ENCODE results near the gene FIGNL1. TPM values are rescaled to one million over a fixed set of nuclear protein-coding genes. Genes with fewer than 3 reads are reported as not detected.

The FIGNL1 gene
- total RNA-seq, 2 donors from 2014 or later = 7.2 to 14.3 TPM

- 80% methylated on average over 3 of the region's 3 CpGs for WGBS
- intact Hi-C loops (cut with DNase I) = no loop called here
- H3K36me3 ChIP-seq = no peaks in the 10 kb centered on the region
Observed at GRCh38 chr7:50495746-50496145, 45.6 kb upstream of the FIGNL1 start.

GRCh38 chr7:50492770-50493519, 42.8 kb upstream of the FIGNL1 start:
- H3K27me3 ChIP-seq (replicated peaks; ENCODE audit: insufficient read depth) = no peaks in the 10 kb centered on the region
- TF ChIP-seq POLR2A (IDR thresholded peaks at IDR 0.05) = no peak
- no peak for TF ChIP-seq CTCF (IDR thresholded peaks at IDR 0.05)
- TF ChIP-seq POLR2AphosphoS5 (IDR thresholded peaks at IDR 0.05) = no peak
- intact Hi-C loops (cut with DNase I) = no loop called here
- H3K27ac ChIP-seq = no peak overlapping the region
- H3K9me3 ChIP-seq = no peaks in the 10 kb centered on the region
- 91% methylated on average over 30 of the region's 30 CpGs for WGBS
- no peak overlapping the region for H3K4me3 ChIP-seq
- DNase-seq (ENCODE audit: low spot score) = no peak
- H3K36me3 ChIP-seq = no peaks in the 10 kb centered on the region
- H3K4me1 ChIP-seq (replicated peaks) = no peaks in the 10 kb centered on the region

More at GRCh38 chr7:50495746-50496145, 45.6 kb upstream of the FIGNL1 start:
- no peaks in the 10 kb centered on the region for H3K27me3 ChIP-seq (replicated peaks; ENCODE audit: insufficient read depth)
- H3K9me3 ChIP-seq = no peaks in the 10 kb centered on the region
- TF ChIP-seq CTCF (IDR thresholded peaks at IDR 0.05) (no peak), POLR2AphosphoS5 (IDR thresholded peaks at IDR 0.05) (no peak), POLR2A (IDR thresholded peaks at IDR 0.05) (no peak)
- DNase-seq (ENCODE audit: low spot score) = no peak
- H3K4me3 ChIP-seq = no peak overlapping the region
- no peak overlapping the region for H3K27ac ChIP-seq
- no peaks in the 10 kb centered on the region for H3K4me1 ChIP-seq (replicated peaks)

GRCh38 chr7:50491943-50492342, 41.8 kb upstream of the FIGNL1 start:
- whole genome bisulfite sequencing = 92% methylated on average over 1 of the region's 1 CpG
- no peaks in the 10 kb centered on the region for H3K36me3 ChIP-seq
- no peaks in the 10 kb centered on the region for H3K9me3 ChIP-seq
- TF ChIP-seq CTCF (IDR thresholded peaks at IDR 0.05) (no peak), POLR2AphosphoS5 (IDR thresholded peaks at IDR 0.05) (no peak), POLR2A (IDR thresholded peaks at IDR 0.05) (no peak)
- H3K27ac ChIP-seq = no peak overlapping the region
- intact Hi-C loops (cut with DNase I) = no loop called here
- H3K4me3 ChIP-seq = no peak overlapping the region
- no peaks in the 10 kb centered on the region for H3K27me3 ChIP-seq (replicated peaks; ENCODE audit: insufficient read depth)
- H3K4me1 ChIP-seq (replicated peaks) = no peaks in the 10 kb centered on the region
- DNase-seq (ENCODE audit: low spot score) = no peak

- 56% methylated on average over 5 of the region's 5 CpGs for WGBS
- intact Hi-C loops (cut with DNase I) = no loop called here
- Histone ChIP-seq H3K27me3 (replicated peaks; ENCODE audit: insufficient read depth) (no peaks in the 10 kb centered on the region), H3K27ac (no peak overlapping the region), H3K36me3 (no peaks in the 10 kb centered on the region), H3K4me3 (no peak overlapping the region), H3K9me3 (no peaks in the 10 kb centered on the region), H3K4me1 (replicated peaks) (no peaks in the 10 kb centered on the region)
- no peak for DNase-seq (ENCODE audit: low spot score)
- TF ChIP-seq CTCF (IDR thresholded peaks at IDR 0.05) (no peak), POLR2AphosphoS5 (IDR thresholded peaks at IDR 0.05) (no peak), POLR2A (IDR thresholded peaks at IDR 0.05) (no peak)
Observed at GRCh38 chr7:50491209-50491608, 41.1 kb upstream of the FIGNL1 start.

- no peak for TF ChIP-seq POLR2A (IDR thresholded peaks at IDR 0.05)
- no peak for TF ChIP-seq CTCF (IDR thresholded peaks at IDR 0.05)
- no peak for TF ChIP-seq POLR2AphosphoS5 (IDR thresholded peaks at IDR 0.05)
- no peaks in the 10 kb centered on the region for H3K36me3 ChIP-seq
- no peaks in the 10 kb centered on the region for H3K4me1 ChIP-seq (replicated peaks)
- H3K4me3 ChIP-seq = no peak overlapping the region
- intact Hi-C loops (cut with DNase I) = no loop called here
- no peak for DNase-seq (ENCODE audit: low spot score)
- no peak overlapping the region for H3K27ac ChIP-seq
- H3K27me3 ChIP-seq (replicated peaks; ENCODE audit: insufficient read depth) = no peaks in the 10 kb centered on the region
- H3K9me3 ChIP-seq = no peaks in the 10 kb centered on the region
Observed at GRCh38 chr7:50488379-50488778, 38.2 kb upstream of the FIGNL1 start.
